Aorta (tissue), 5 donors: Measurements from ENCODE around the gene CTTNBP2. TPM values are rescaled to one million over a fixed set of nuclear protein-coding genes. Genes with fewer than 3 reads are reported as not detected.

Experiments
- ATAC-seq: fragments of 200-7000 bp; cut with Tn5 transposase; one replicate; pipeline ENCODE4 v1.9.1; 2022; ENCODE audit warnings: moderate library complexity; ENCODE audit not compliant: low FRiP score
- DNase-seq, 2 donors: peaks; one replicate each; pipeline ENCODE4 v3.0.0-alpha.2; 2020
- H3K27ac ChIP-seq, 2 donors: one replicate each; pipeline ENCODE4 v1.5.1; 2013; ENCODE audit warnings: low read length in 2 of 2, mild to moderate bottlenecking in 2 of 2, moderate library complexity in 2 of 2, control low read depth in 1 of 2, inconsistent platforms in 1 of 2, low read depth in 1 of 2
- H3K27me3 ChIP-seq, 2 donors: one replicate each; pipeline ENCODE4 v1.6.1; 2013; ENCODE audit warnings: control low read depth in 1 of 2, low read length in 1 of 2, mild to moderate bottlenecking in 1 of 2, moderate library complexity in 1 of 2; ENCODE audit not compliant: insufficient read depth in 2 of 2, control insufficient read depth in 1 of 2
- H3K36me3 ChIP-seq, 2 donors: one replicate each; pipeline ENCODE4 v1.6.1; 2013; ENCODE audit warnings: control low read depth in 1 of 2, low read length in 1 of 2, mild to moderate bottlenecking in 1 of 2; ENCODE audit not compliant: insufficient read depth in 2 of 2, control insufficient read depth in 1 of 2
- H3K4me1 ChIP-seq, 2 donors: one replicate each; pipeline ENCODE4 v1.6.1; 2013; ENCODE audit warnings: low read length in 2 of 2, control low read depth in 1 of 2, mild to moderate bottlenecking in 1 of 2, moderate library complexity in 1 of 2; ENCODE audit not compliant: insufficient read depth in 2 of 2, control insufficient read depth in 1 of 2
- H3K4me3 ChIP-seq, 2 donors: one replicate each; pipeline ENCODE4 v1.5.1; 2013; ENCODE audit warnings: low read length in 2 of 2, control low read depth in 1 of 2, mild to moderate bottlenecking in 1 of 2
- H3K9me3 ChIP-seq: one replicate; pipeline ENCODE4 v1.6.1; 2013; ENCODE audit warnings: mild to moderate bottlenecking, low read length; ENCODE audit not compliant: control insufficient read depth
- WGBS, 2 donors: extraction: QIAGEN DNeasy Blood & Tissue Kit; methylation state at CpG; one replicate each; pipeline ENCODE4 v1.1.7; 2013; 5-methylcytosine and 5-hydroxymethylcytosine counted together
- intact Hi-C, 2 donors: fragments of 100-400 bp; cut with DNase I; formaldehyde crosslinking; loops; one replicate each; pipeline versions ENCODE4 v1.14.2 to v1.15.0; 2022
- polyA plus RNA-seq, 2 donors: library from polyadenylated mRNA; stranded (reverse); fragments of 200-250 nt; gene quantifications; one replicate each; pipeline ENCODE4 v1.2.3, GENCODE V29; 2013
- total RNA-seq, 2 donors: library from RNA; stranded (reverse); fragmentation: NEBNext Ultra II Directional; extraction: Animal tissue kit (Norgen Biotek cat#: 25700); gene quantifications; one replicate each; pipeline ENCODE4 v1.2.1, GENCODE V29; 2021
- donor health status: healthy with polysubstance abuse.
- donor health status: Bipolar disorder and iron deficiency.
- donor health status: DM: no; HTN: no; CAD: no.
- donor health status: DM: no; HTN: no; CAD: no.
- donor health status: DM: yes; HTN: yes; CAD: no.

CTTNBP2 gene
- total and polyA plus RNA-seq, 4 donors = 1.2 to 29.6 (median 8.6) TPM

GRCh38 chr7:117741962-117742361 is 131.3 kb downstream of the CTTNBP2 start:
- peaks cover 0 to 6% of the 10 kb centered on the region in 2 donors for H3K36me3 ChIP-seq
- H3K4me1 ChIP-seq = no peaks in the 10 kb centered on the region
- H3K27ac ChIP-seq = no peak overlapping the region
- no peak for ATAC-seq
- no peak overlapping the region for H3K4me3 ChIP-seq
- no peak for DNase-seq
- no peaks in the 10 kb centered on the region for H3K9me3 ChIP-seq
- WGBS, 2 donors = 85 to 86% methylated on average over 4 of the region's 4 CpGs
- intact Hi-C loops = loop anchor here in 1 of 2 donors (10.0 kb wide), 1 partner anchor 193 kb away; no protein-coding TSS in a partner anchor
- no peaks in the 10 kb centered on the region for H3K27me3 ChIP-seq

GRCh38 chr7:117739085-117739484 is 134.2 kb downstream of the CTTNBP2 start:
- H3K27ac ChIP-seq = no peak overlapping the region
- H3K4me3 ChIP-seq = no peak overlapping the region
- H3K4me1 ChIP-seq = no peaks in the 10 kb centered on the region
- ATAC-seq (no peak), DNase-seq (no peak)
- WGBS, 2 donors = 78 to 84% methylated on average over 4 of the region's 4 CpGs
- H3K36me3 ChIP-seq = peaks cover 0 to 7% of the 10 kb centered on the region in 2 donors
- intact Hi-C loops = no loop called here
- no peaks in the 10 kb centered on the region for H3K9me3 ChIP-seq
- no peaks in the 10 kb centered on the region for H3K27me3 ChIP-seq

GRCh38 chr7:117737926-117738325 is 135.3 kb downstream of the CTTNBP2 start:
- peaks cover 0 to 7% of the 10 kb centered on the region in 2 donors for H3K36me3 ChIP-seq
- intact Hi-C loops = no loop called here
- DNase-seq (no peak), ATAC-seq (no peak)
- H3K4me3 ChIP-seq = no peak overlapping the region
- H3K27ac ChIP-seq = no peak overlapping the region
- no peaks in the 10 kb centered on the region for H3K27me3 ChIP-seq
- no peaks in the 10 kb centered on the region for H3K4me1 ChIP-seq
- whole genome bisulfite sequencing, 2 donors = 91 to 92% methylated on average over 9 of the region's 9 CpGs
- H3K9me3 ChIP-seq = no peaks in the 10 kb centered on the region

- Histone ChIP-seq H3K4me3 (no peak overlapping the region), H3K36me3 (peaks cover 0 to 2% of the 10 kb centered on the region in 2 donors), H3K27ac (no peak overlapping the region), H3K27me3 (no peaks in the 10 kb centered on the region), H3K4me1 (no peaks in the 10 kb centered on the region), H3K9me3 (peaks cover 1% of the 10 kb centered on the region)
- DNase-seq = no peak
- intact Hi-C loops = no loop called here
- WGBS, 2 donors = 75 to 77% methylated on average over 6 of the region's 6 CpGs
- ATAC-seq = no peak
These were observed 141.8 kb downstream of the CTTNBP2 start for GRCh38 chr7:117731455-117731854.

- H3K36me3 ChIP-seq = peaks cover 0 to 2% of the 10 kb centered on the region in 2 donors
- WGBS, 2 donors = 84 to 86% methylated on average over 3 of the region's 3 CpGs
- H3K27me3 ChIP-seq = no peaks in the 10 kb centered on the region
- intact Hi-C loops = no loop called here
- no peak for DNase-seq
- H3K9me3 ChIP-seq = peaks cover 1% of the 10 kb centered on the region
- no peaks in the 10 kb centered on the region for H3K4me1 ChIP-seq
- no peak for ATAC-seq
- no peak overlapping the region for H3K4me3 ChIP-seq
- no peak overlapping the region for H3K27ac ChIP-seq
These were observed 142.9 kb downstream of the CTTNBP2 start for GRCh38 chr7:117730390-117730789.

- Histone ChIP-seq H3K9me3 (peaks cover 1% of the 10 kb centered on the region), H3K27me3 (no peaks in the 10 kb centered on the region), H3K4me3 (no peak overlapping the region), H3K36me3 (no peaks in the 10 kb centered on the region), H3K27ac (no peak overlapping the region), H3K4me1 (no peaks in the 10 kb centered on the region)
- intact Hi-C loops = no loop called here
- ATAC-seq = no peak
- 47% methylated on average over 7 of the region's 7 CpGs for WGBS, 2 donors
- no peak for DNase-seq
These were observed 144.2 kb downstream of the CTTNBP2 start for GRCh38 chr7:117728890-117729624.

GRCh38 chr7:117724898-117725297 is 148.3 kb downstream of the CTTNBP2 start:
- intact Hi-C loops = no loop called here
- DNase-seq = no peak
- peaks cover 0 to 2% of the 10 kb centered on the region in 2 donors for H3K36me3 ChIP-seq

GRCh38 chr7:117719377-117719776 is 153.9 kb downstream of the CTTNBP2 start:
- Histone ChIP-seq H3K27ac (no peak overlapping the region), H3K36me3 (peaks cover 0 to 2% of the 10 kb centered on the region in 2 donors), H3K9me3 (no peaks in the 10 kb centered on the region), H3K4me1 (no peaks in the 10 kb centered on the region), H3K27me3 (no peaks in the 10 kb centered on the region), H3K4me3 (no peak overlapping the region)
- intact Hi-C loops = loop anchor here (5.0 to 10.0 kb wide), 3 partner anchors 262 to 317 kb away; no protein-coding TSS in a partner anchor
- DNase-seq (no peak), ATAC-seq (no peak)
- 53 to 61% methylated on average over 3 of the region's 3 CpGs for WGBS, 2 donors

More at GRCh38 chr7:117724898-117725297, 148.3 kb downstream of the CTTNBP2 start:
- H3K9me3 ChIP-seq = peaks cover 1% of the 10 kb centered on the region
- no peaks in the 10 kb centered on the region for H3K4me1 ChIP-seq
- no peaks in the 10 kb centered on the region for H3K27me3 ChIP-seq
- WGBS, 2 donors = 91 to 94% methylated on average over 3 of the region's 3 CpGs
- no peak for ATAC-seq
- H3K4me3 ChIP-seq = no peak overlapping the region
- H3K27ac ChIP-seq = no peak overlapping the region
